IPS-15b (cell line): ENCODE results near the gene DPF3.

Experiments
- H3K27me3 ChIP-seq: one replicate; pipeline ENCODE4 v1.6.1; 2013; ENCODE audit warnings: low read length; ENCODE audit not compliant: control insufficient read depth, insufficient read depth
- H3K36me3 ChIP-seq: one replicate; pipeline ENCODE4 v1.6.1; 2013; ENCODE audit warnings: low read length; ENCODE audit not compliant: control insufficient read depth, insufficient read depth
- H3K4me1 ChIP-seq: one replicate; pipeline ENCODE4 v1.6.1; 2013; ENCODE audit warnings: mild to moderate bottlenecking, low read length; ENCODE audit not compliant: control insufficient read depth, insufficient read depth
- H3K4me3 ChIP-seq: one replicate; pipeline ENCODE4 v1.5.1; 2013; ENCODE audit warnings: low read depth, low read length
- H3K9ac ChIP-seq: one replicate; pipeline ENCODE4 v1.6.1; 2013; ENCODE audit warnings: low read depth, mild to moderate bottlenecking, low read length
- H3K9me3 ChIP-seq: one replicate; pipeline ENCODE4 v1.6.1; 2013; ENCODE audit warnings: mild to moderate bottlenecking, low read length; ENCODE audit not compliant: control insufficient read depth, insufficient read depth

The DPF3 gene

GRCh38 chr14:72801836-72802587 lies 91.9 kb downstream of the DPF3 start:
- Histone ChIP-seq H3K9ac (no peak overlapping the region), H3K4me3 (no peak overlapping the region), H3K4me1 (peaks cover 12% of the 10 kb centered on the region), H3K36me3 (no peaks in the 10 kb centered on the region), H3K27me3 (peaks cover 52% of the 10 kb centered on the region), H3K9me3 (no peaks in the 10 kb centered on the region)

GRCh38 chr14:72801381-72801812 lies 92.5 kb downstream of the DPF3 start:
- no peak overlapping the region for H3K9ac ChIP-seq
- H3K9me3 ChIP-seq, result no peaks in the 10 kb centered on the region
- H3K4me1 ChIP-seq, result peaks cover 17% of the 10 kb centered on the region
- no peak overlapping the region for H3K4me3 ChIP-seq
- H3K27me3 ChIP-seq, result peaks cover 45% of the 10 kb centered on the region
- H3K36me3 ChIP-seq, result no peaks in the 10 kb centered on the region

DNA sequence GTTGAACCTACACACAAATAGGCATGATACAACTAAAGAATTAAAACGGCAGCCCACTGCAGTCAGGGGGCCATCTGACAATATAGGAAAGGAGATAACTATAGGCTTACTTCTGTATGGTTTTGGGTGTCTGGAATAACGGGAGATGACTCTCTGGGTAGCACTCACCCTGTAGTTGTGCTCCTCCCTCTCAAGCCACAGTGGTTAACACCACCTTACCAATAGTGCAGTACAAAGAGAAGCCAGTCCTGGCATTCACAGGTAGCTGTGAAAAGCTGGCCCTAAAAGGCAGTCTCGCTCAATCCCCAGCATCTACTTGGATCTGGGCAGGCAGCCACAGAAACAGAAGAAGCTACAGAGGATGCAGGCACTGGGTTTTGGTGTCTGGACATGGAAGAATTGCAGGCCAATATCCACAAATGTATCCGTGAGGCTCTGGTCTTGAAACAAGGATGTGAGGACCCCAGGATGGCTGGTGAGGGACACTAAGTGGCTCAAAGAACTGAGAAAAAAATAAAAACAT lies 93.0 kb downstream of the DPF3 start:
- Histone ChIP-seq H3K9me3 (no peaks in the 10 kb centered on the region), H3K4me1 (peaks cover 18% of the 10 kb centered on the region), H3K27me3 (peaks cover 40% of the 10 kb centered on the region), H3K9ac (no peak overlapping the region), H3K36me3 (no peaks in the 10 kb centered on the region), H3K4me3 (no peak overlapping the region)

DNA sequence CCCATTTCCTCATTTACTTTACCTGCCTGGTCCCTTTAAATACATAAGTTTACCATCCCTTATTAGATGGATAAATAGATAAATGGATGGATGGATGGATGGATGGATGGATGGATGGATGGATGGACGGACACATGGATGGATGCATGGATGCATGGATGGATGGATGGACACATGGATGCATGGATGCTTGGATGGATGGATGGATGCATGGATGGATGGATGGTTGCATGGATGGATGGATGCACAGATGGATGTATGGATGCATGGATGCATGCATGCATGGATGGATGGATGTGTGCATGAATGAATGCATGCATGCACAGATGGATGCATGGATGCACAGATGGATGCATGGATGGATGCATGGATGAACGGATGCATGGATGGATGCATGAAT lies 93.6 kb downstream of the DPF3 start:
- Histone ChIP-seq H3K27me3 (peaks cover 37% of the 10 kb centered on the region), H3K36me3 (no peaks in the 10 kb centered on the region), H3K4me3 (no peak overlapping the region), H3K4me1 (peaks cover 18% of the 10 kb centered on the region), H3K9me3 (no peaks in the 10 kb centered on the region), H3K9ac (no peak overlapping the region)

GRCh38 chr14:72796935-72797334 lies 97.0 kb downstream of the DPF3 start:
- Histone ChIP-seq H3K4me3 (peak overlapping the region; percentile 23), H3K4me1 (peaks cover 12% of the 10 kb centered on the region), H3K9me3 (no peaks in the 10 kb centered on the region), H3K27me3 (peaks cover 17% of the 10 kb centered on the region), H3K9ac (no peak overlapping the region), H3K36me3 (no peaks in the 10 kb centered on the region)

- H3K27me3 ChIP-seq, result no peaks in the 10 kb centered on the region
- H3K9ac ChIP-seq, result no peak overlapping the region
- no peak overlapping the region for H3K4me3 ChIP-seq
- no peaks in the 10 kb centered on the region for H3K9me3 ChIP-seq
- peaks cover 14% of the 10 kb centered on the region for H3K4me1 ChIP-seq
- no peaks in the 10 kb centered on the region for H3K36me3 ChIP-seq
Observed at GRCh38 chr14:72793156-72793939, 100.6 kb downstream of the DPF3 start.

DNA sequence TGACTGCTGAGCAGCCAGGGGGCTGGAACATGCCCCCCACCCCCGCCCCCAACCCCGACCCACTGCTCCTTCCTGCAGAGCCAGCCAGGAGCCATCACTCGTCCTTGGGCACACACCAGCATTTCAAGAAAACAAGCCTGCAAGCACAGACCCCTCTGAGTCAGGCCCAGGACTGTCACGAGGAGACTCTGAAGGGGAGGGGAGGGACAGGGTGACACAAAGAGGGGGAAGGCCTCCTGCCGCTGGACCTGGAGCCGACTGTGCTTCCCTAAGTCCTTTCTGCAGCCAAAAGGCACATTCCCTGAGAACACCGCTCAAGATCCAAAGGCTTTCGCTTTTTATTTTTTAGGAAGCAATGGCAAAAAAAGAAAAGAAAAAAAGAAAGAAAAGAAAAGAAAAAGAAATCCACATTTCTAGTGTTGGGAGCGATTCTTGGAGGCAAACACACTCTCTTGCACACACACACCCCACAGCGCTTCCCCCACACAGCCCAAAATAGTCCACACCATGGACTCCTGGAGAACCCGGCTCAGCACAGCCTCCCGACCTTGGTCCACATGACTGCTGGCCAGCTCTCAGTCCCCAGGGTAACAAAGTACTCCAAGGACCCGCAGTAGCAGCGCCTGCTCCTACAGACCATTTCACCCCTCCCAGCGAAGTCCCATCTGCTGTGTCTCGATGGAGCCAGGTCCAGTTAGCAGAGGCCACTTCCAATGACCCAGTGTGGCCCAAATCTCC lies 101.7 kb downstream of the DPF3 start:
- Histone ChIP-seq H3K9ac (no peak overlapping the region), H3K36me3 (no peaks in the 10 kb centered on the region), H3K9me3 (no peaks in the 10 kb centered on the region), H3K4me1 (peaks cover 13% of the 10 kb centered on the region), H3K4me3 (no peak overlapping the region), H3K27me3 (no peaks in the 10 kb centered on the region)

GRCh38 chr14:72790887-72791566 lies 102.9 kb downstream of the DPF3 start:
- Histone ChIP-seq H3K4me1 (peaks cover 5% of the 10 kb centered on the region), H3K9ac (no peak overlapping the region), H3K27me3 (no peaks in the 10 kb centered on the region), H3K4me3 (no peak overlapping the region), H3K36me3 (no peaks in the 10 kb centered on the region), H3K9me3 (no peaks in the 10 kb centered on the region)

DNA sequence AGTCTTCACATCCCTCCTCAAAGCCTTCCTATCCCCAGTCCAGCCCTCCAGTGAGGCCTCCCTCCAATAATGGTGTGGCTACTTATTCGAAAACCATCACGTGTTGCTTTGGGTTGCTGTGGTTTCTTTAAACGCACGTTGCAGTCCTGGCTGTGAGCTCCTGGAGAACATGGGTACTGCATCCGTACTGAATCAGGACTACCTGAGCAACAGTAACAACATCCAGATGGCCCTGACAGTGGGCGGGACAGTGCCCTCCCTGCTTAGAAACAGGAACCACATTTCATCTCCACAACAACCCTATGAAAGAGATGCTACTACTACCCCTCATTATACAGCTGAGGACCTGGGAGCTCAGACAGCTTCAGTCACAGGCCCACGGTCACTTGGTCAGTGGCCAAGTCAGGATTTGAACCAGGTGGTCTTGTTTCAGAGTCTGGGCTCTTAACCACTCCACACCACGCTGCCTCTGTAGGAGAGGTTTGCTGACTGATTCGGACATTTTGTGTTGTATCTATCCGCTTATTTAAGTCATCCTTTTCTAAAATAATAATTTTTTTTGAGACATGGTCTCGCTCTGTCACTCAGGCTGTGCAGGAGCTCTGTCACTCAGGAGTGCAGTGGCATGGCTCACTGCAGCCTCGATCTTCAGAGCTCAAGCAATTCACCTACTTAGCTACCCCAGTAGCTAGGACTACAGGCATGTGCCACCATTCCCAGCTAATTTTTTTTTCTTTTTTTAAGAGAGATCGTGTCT lies 104.8 kb downstream of the DPF3 start:
- no peak overlapping the region for H3K9ac ChIP-seq
- H3K4me3 ChIP-seq, result no peak overlapping the region
- no peaks in the 10 kb centered on the region for H3K27me3 ChIP-seq
- peaks cover 5% of the 10 kb centered on the region for H3K4me1 ChIP-seq
- H3K36me3 ChIP-seq, result no peaks in the 10 kb centered on the region
- H3K9me3 ChIP-seq, result no peaks in the 10 kb centered on the region

DNA sequence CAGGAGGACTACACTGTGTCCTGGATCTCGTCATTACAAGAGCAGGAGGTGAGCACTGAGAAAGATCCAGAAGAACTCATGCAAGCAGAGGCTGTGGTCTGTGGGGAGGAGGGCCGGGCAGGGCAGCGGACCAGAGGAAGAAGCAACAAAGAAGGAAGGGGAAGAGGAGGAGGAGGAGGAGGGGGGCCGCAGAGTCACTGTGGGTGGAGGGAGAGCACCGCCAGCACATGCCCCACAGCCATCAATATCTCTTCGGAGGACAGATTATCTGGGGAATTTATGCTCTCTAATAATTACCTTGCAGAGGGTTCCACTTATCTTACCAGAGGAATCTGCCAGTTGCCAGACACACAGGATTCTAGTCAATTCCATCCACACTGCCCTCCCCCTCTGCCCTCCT lies 105.6 kb downstream of the DPF3 start:
- no peaks in the 10 kb centered on the region for H3K36me3 ChIP-seq
- H3K9ac ChIP-seq, result no peak overlapping the region
- H3K4me3 ChIP-seq, result no peak overlapping the region
- no peaks in the 10 kb centered on the region for H3K9me3 ChIP-seq
- no peaks in the 10 kb centered on the region for H3K27me3 ChIP-seq
- H3K4me1 ChIP-seq, result peaks cover 5% of the 10 kb centered on the region
